Measurements from ENCODE around the gene SYNGR3. TPM values are rescaled to one million over a fixed set of nuclear protein-coding genes. Genes with fewer than 3 reads are reported as not detected.

Gene SYNGR3
- total and polyA plus RNA-seq, 2 of the 13 experiments (the other 11 are each of a cell fraction or from before 2014, with no cell fraction given), result 0.97 to 5.7 TPM

GRCh38 chr16:2039274-2040031, 49.7 kb downstream of the SYNGR3 start (continued):
- TF ChIP-seq HNRNPUL1 (IDR thresholded peaks at IDR 0.05; ENCODE audit: low read depth, low read length) (no peak), RELA (CRISPR knock-in tag; IDR thresholded peaks at IDR 0.05) (no peak), NFYB (CRISPR knock-in tag; IDR thresholded peaks at IDR 0.05) (no peak), THYN1 (CRISPR knock-in tag; IDR thresholded peaks at IDR 0.05; ENCODE audit: borderline replicate concordance, low read depth) (no peak), ZNF460 (CRISPR knock-in tag; IDR thresholded peaks at IDR 0.05; ENCODE audit: borderline replicate concordance) (no peak; the same call in 1 of the 2 replicates), PTBP1 (IDR thresholded peaks at IDR 0.05; ENCODE audit: low read depth, low read length, poor library complexity, severe bottlenecking) (no peak), ZNF772 (CRISPR knock-in tag; IDR thresholded peaks at IDR 0.05) (peak; percentile 83), ZBTB2 (CRISPR knock-in tag; IDR thresholded peaks at IDR 0.05; ENCODE audit: low read depth) (no peak), HDAC6 (IDR thresholded peaks at IDR 0.05; ENCODE audit: low read depth, low read length) (no peak), ZNF691 (CRISPR knock-in tag; IDR thresholded peaks at IDR 0.05; ENCODE audit: borderline replicate concordance, low read depth) (peak; percentile 55), ZNF414 (CRISPR knock-in tag; IDR thresholded peaks at IDR 0.05) (no peak), RAD21 (CRISPR knock-in tag; IDR thresholded peaks at IDR 0.05) (0 out of 2 replicates have a peak, but pooled peaks have one; percentile 11), HOXA5 (CRISPR knock-in tag; IDR thresholded peaks at IDR 0.05) (no peak), REL (CRISPR knock-in tag; conservative IDR thresholded peaks at IDR 0.05) (peak; percentile 60; the same call in 1 of the 2 replicates), JUND (CRISPR knock-in tag; IDR thresholded peaks at IDR 0.05) (no peak), XRCC5 (optimal IDR thresholded peaks at IDR 0.05; ENCODE audit: low read length) (peak; percentile 25), ZNF205 (CRISPR knock-in tag; IDR thresholded peaks at IDR 0.05) (no peak; the same call in 1 of the 2 replicates), ZSCAN20 (CRISPR knock-in tag; IDR thresholded peaks at IDR 0.05; ENCODE audit: borderline replicate concordance) (no peak), ZNF576 (CRISPR knock-in tag; IDR thresholded peaks at IDR 0.05) (no peak), IRX3 (CRISPR knock-in tag; IDR thresholded peaks at IDR 0.05; ENCODE audit: borderline replicate concordance, low read depth) (no peak), ZNF331 (CRISPR knock-in tag; IDR thresholded peaks at IDR 0.05) (peak; percentile 21; the same call in 1 of the 2 replicates), GABPA (IDR thresholded peaks at IDR 0.05; ENCODE audit: low read depth, low read length) (no peak), GABPA (CRISPR knock-in tag; IDR thresholded peaks at IDR 0.05; ENCODE audit: low read depth) (peak; percentile 26; the same call in 1 of the 2 replicates), FOXP4 (CRISPR knock-in tag; IDR thresholded peaks at IDR 0.05) (peak; percentile 83), RAD51 (IDR thresholded peaks at IDR 0.05; ENCODE audit: borderline replicate concordance) (no peak), ZNF781 (CRISPR knock-in tag; IDR thresholded peaks at IDR 0.05; ENCODE audit: borderline replicate concordance, not compliant biosample characterization) (peak; percentile 35)

All from HepG2 (cell line).